ENCODE results near the gene ADGRV1.

The ADGRV1 gene

DNA sequence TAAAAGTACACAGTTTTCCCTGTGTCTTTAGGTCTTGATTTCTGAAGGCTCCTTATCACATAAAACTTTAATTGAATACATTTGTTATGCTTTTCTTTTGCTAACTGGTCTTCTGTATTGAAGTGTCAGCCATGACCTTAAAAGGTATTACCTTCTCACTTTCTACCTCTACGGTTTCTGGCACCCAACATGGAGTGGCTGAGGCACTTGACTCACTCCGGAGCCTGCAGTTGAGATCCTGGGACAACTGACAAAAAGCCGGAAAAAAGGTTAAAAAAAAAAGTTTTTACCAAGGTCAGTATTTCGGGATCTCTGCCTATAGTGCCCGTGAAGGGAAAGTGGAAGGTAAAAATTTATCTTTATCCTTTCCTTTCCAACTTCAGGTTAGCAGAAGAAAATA, 627.5 kb downstream of the ADGRV1 start:
- in situ Hi-C loops (cut with HindIII; ENCODE audit: low pct_ligation_motif_present, low pct_unique_long_range_greater_than_20kb, low sequenced_read_pairs), result no loop called here
- DNase-seq, result no peak

DNA sequence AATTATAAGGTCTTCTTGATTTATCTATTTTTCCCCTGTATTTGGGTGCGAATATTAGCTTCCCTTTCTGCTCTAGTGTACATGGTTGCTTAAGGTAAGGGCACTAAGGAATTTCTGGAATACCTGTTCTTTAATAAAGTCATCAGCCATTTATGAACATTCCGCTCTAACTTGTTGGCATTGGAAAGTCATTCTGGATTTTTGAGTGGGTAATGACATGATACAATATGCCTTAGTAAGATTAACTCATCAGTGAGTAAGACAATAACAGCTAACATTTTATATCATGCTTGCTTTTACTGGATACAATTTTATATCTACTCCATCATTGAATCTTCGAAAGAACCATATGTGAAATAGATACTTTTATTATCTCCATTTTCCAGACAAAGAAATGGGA, 628.4 kb downstream of the ADGRV1 start:
- DNase-seq, result no peak
- in situ Hi-C loops (cut with HindIII; ENCODE audit: low pct_ligation_motif_present, low pct_unique_long_range_greater_than_20kb, low sequenced_read_pairs), result no loop called here

DNA sequence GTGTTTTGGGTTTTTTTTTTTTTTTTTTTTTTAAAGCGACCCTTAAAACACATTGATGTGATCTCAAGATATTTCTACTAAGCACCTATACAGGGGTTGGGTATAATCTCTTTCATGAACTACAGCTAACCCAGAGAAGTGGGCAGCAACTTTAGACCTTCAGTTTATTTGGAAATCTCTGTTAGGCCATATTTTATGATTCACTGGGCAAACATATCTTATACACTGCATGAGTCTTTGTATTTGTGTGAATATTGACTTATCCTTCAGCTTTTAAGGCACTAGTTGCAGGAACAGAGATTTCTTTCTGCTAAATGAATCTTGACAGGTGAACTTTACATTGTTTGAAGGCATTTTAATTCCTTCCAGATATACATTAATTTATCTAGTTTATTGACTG, 630.2 kb downstream of the ADGRV1 start:
- in situ Hi-C loops (cut with HindIII; ENCODE audit: low pct_ligation_motif_present, low pct_unique_long_range_greater_than_20kb, low sequenced_read_pairs), result no loop called here
- DNase-seq, result no peak

DNA sequence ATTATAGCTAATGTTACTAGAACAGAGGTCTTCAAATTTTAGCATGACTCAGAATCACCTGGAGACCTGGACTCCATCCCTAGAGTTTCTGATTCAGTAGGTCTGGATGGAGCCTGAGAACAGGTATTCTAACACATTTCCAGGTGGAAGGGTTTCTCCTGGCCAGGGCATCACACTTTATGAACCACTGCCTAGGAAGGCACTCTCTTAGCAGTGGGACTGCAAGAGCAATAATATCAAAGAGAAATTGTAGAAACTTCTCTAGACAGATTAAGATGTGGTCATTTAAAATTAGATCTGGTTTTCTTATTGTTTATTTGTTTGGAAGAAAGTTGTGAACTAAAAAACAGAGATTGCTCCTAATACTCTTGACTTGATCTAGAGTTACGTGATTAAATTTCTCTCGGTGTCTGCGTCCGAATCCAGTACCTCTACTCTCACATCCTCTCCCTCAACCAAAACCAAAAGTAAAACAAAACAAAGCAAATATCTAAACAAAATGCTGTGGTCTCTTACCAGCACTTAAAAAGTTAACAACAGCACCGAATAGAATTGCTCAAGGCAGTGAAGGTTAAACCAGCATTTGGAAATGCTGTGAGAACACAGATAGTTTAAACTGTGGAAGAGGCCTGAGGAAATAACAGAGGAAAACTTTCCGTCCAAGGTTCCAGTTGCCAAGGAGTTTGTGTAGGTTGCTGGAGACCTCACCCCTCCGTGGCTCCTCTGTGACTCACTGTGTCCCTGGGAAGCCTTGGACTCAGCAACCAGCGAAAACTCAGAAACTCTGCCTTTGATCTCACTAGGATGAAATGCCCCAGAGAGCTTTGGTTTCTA, 631.1 kb downstream of the ADGRV1 start:
- in situ Hi-C loops (cut with HindIII; ENCODE audit: low pct_ligation_motif_present, low pct_unique_long_range_greater_than_20kb, low sequenced_read_pairs), result no loop called here
- DNase-seq, result no peak

DNA sequence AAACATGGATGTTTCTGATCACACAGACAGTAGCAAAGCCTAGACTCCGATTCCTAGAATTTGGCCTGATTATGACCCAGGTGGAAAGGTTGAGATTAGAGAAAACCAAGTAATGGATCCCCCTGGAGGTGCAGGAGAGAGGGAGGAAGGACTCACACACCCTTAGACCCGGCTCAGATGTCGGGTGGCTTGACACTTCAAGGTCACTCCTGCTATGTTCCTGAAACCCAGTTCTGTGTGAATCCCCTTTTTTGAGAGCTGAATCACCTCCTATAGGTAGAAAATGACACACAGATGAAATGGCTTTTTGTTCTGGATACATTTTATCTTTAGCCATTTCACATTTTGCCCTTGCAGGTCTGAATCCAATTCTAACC, 631.7 kb downstream of the ADGRV1 start:
- in situ Hi-C loops (cut with HindIII; ENCODE audit: low pct_ligation_motif_present, low pct_unique_long_range_greater_than_20kb, low sequenced_read_pairs), result no loop called here
- no peak for DNase-seq

DNA sequence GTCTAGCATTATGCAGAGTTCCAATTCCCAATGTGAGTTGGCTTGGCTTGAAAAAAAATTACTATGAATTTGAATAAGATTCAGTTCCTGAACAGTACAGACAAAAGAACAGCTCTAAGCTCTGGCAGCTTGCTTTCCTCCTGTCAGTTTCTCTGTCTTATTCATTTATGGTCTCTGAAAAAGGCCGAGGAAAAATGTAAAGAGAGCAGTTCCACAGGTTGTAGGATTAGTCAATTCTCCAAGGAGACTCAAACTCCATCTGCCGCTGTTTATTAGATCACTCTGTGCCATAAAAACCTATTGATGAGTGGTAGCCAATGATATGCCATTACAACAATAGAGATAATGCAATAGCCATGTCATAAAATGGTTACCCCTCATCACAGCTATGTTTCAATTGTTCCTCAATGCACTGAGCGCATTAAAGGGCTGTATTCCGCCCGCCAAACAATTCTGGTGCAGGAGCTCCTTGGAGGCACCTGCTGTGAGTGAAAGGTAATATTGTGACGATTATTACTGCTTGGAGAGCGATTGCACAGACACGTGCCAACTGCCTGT, 636.3 kb downstream of the ADGRV1 start:
- in situ Hi-C loops (cut with HindIII; ENCODE audit: low pct_ligation_motif_present, low pct_unique_long_range_greater_than_20kb, low sequenced_read_pairs), result no loop called here
- no peak for DNase-seq

DNA sequence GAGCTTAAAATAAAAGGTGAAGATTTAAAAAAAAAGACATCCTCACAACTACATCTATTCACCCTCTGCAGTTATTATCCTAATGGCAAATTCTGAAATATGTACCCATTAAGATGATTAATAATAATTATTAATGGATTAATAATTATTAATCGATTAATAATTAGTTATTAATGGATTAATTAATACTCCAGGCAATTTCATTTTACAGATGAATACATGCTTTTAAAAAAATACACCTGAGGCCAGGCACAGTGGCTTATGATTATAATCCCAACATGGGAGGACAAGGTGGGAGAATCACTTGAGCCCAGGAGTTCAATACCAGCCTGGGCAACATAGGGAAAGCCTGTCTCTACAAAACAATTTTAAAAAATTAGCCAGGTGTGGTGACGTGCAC, 642.1 kb downstream of the ADGRV1 start:
- in situ Hi-C loops (cut with HindIII; ENCODE audit: low pct_ligation_motif_present, low pct_unique_long_range_greater_than_20kb, low sequenced_read_pairs), result no loop called here

DNA sequence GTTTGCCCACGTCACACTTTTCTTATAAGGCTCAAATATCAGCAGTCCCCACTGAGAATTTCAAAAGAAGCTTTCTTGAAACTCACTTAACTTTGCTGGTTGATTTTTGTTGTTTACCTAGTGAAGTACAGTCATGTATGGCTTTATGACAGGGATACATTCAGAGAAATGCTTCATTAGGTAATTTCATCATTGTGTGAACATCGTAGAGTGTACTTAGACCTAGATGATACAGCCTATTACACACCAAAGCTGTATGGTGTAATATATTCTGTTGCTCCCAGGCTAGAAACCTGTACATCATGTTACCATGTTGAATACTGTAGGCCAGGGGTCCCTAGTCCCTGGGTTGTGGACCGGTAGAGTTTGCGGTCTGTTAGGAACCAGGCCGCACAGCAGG, 647.5 kb downstream of the ADGRV1 start:
- no peak for DNase-seq
- in situ Hi-C loops (cut with HindIII; ENCODE audit: low pct_ligation_motif_present, low pct_unique_long_range_greater_than_20kb, low sequenced_read_pairs), result no loop called here

More for the DNA sequence above, 642.1 kb downstream of the ADGRV1 start:
- no peak for DNase-seq

DNA sequence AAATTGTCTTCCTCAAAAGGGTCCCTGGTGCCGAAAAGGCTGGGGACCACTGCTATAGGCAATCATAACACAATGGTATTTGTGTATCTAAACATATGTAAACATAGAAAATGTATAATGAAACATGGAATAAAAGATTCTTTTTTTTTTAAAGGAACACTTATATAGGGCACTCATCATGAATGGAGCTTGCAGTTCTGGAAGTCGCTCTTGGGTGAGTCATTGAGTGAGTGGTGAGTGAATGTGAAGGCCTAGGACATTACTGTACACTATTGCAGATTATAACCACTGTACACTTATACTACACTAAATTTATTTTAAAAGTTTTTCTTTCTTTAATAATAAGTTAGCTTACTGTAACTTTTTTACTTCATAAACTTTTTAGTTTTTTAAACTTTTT, 648.1 kb downstream of the ADGRV1 start:
- in situ Hi-C loops (cut with HindIII; ENCODE audit: low pct_ligation_motif_present, low pct_unique_long_range_greater_than_20kb, low sequenced_read_pairs), result no loop called here
- DNase-seq, result peak; percentile 10

DNA sequence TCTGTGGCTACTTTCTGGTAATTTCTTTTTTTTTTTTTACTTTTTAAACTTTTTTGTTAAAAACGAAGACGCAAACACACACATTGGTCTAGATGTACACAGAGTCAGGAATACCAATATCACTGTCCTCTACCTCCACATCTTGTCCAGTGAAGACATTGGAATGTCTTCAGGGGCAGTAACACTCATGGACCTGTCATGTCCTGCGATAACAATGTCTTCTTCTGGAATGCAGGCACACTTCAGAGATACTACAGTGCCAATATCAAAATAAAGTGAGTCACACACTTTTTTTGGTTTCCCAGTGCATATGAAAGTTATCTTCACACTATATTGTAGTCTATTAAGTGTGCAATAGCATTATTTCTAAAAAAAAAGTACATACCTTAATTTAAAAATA, 648.7 kb downstream of the ADGRV1 start:
- in situ Hi-C loops (cut with HindIII; ENCODE audit: low pct_ligation_motif_present, low pct_unique_long_range_greater_than_20kb, low sequenced_read_pairs), result no loop called here
- no peak for DNase-seq

DNA sequence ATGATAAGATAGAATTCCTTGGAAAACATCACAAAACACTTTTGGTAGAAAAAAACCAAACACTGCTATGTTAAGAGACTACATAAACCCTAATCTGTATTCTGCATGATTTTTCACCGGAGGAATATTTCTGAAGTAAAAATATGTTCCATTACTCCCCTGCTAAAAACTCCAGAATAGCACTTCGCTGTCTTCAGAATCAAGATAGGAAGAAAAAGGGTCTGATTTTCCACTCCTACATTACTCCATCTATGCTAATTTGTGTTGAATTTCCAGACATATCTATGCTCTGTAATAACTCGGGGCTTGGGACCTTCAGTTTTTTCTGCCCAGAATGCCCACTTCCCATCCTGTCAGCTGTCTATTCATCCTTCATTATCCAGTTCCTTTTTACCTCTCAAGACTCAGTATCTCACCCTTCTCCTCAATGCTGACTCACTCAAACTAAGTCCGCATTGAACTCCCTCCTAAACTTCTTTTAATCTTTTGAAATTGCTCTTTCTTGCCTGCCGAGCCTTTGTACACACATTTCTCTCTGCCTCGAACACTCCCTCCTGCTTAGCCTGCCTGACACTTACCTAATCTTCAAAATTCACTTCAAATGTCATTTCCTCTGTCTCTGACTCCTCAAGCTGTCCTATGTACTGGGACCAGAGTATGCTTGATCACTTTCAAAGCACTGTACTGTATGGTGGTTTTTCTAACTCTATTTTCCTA, 653.6 kb downstream of the ADGRV1 start:
- in situ Hi-C loops (cut with HindIII; ENCODE audit: low pct_ligation_motif_present, low pct_unique_long_range_greater_than_20kb, low sequenced_read_pairs), result no loop called here
- no peak for DNase-seq

DNA sequence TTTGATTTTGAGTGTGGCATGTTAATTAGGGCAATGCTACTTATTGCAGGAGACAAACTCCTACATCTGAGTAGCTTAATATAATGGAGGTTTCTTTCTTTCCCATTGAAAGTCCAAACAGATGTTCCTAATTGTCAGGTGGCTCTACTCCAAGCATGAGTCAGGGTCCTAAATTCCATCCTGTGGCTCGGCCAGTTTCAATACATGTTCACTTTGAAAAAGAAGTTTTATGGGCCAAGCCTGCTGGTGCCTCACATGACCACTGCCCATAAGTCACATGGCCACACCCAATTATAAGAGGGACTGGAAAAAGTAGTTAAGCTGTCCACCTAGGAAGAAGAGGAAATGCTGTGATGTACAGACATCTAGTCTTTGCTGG, 654.1 kb downstream of the ADGRV1 start:
- in situ Hi-C loops (cut with HindIII; ENCODE audit: low pct_ligation_motif_present, low pct_unique_long_range_greater_than_20kb, low sequenced_read_pairs), result no loop called here

More for the DNA sequence above, 654.1 kb downstream of the ADGRV1 start:
- no peak for DNase-seq
